Eye (tissue), 1 donor: ENCODE measurements around the gene SPACA5.
"Not testable (repeated sequence)": the region's sequence is repeated elsewhere in the genome, so short reads cannot be mapped to it uniquely, and the experiment has no call there.

Experiments
- DNase-seq: peaks from one replicate; pipeline ENCODE4 v3.0.0-alpha.2; 2015

Gene SPACA5

DNA sequence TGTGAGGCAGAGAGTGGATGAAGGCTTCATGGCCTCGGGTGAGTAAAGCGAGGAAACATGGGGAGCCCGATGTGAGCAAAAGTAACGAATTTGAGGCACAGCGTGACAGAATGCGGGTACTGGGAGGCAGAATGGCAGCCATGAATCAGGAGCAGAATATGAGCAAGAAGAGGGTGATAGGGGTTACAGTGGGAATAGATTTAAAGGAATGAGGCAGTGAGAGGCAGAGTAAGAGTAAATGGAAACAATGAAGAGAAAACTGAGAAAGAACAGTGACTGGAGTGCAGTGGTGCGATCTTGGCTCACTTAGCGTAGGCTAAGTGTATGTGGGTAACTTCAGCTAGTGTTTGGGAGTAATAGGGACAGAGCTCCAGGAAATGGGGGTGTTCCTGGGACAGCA, at the start of gene SPACA5:
Gene SPACA5 (plus strand): TSS at position 301 of the 400 bp plus-strand sequence. CDS start 815 bp downstream, outside the sequence.
- DNase-seq, result not testable (repeated sequence)

DNA sequence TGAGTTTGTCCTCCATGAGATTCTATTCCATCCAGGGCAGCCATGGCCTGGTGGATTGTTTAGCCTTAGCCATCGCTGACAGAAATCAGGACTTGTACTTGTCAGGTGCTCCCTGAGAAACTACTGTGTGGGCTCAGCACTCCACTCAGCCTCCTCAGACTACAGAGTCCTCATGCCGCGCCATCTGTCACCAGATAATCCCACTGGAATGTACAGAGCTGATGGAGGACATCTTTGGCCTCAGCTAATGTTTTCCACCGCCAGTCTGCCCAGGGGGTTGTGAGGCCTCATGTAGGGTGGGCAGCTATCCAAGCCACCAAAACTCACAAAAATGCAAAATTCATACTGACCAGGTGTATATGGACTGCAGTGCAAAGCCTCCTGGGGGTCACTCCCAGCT, 48.6 kb upstream of the SPACA5 start:
- not testable (repeated sequence) for DNase-seq

DNA sequence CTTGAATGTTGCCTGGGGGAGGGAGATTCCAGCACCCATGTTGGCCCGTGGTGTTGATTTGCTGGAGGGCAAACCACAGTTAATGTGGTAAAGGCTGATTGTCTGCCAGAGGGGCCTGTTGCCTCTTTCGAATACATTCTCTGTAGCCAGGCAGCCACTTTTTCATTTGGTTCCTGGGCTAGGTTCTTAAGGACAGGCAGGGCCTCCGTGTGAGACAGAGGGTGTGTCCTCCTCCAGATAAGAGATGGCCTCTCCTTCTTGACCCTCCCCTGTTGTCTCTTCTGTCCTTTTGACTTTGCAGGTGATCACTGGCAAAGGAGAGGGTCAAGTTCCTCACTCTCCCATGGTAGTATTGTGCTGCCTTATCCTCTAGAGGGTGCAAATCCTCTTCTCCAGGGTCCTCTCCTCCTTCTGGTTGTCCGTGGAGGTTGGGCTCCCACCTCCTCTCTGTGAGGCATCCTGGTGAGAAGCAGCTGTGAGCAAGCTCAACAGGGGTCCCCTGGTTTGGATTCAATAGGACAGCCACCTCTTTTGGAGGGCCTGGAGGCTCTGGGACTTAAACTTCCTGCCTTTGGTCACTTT, 47.9 kb upstream of the SPACA5 start:
- no peak for DNase-seq

DNA sequence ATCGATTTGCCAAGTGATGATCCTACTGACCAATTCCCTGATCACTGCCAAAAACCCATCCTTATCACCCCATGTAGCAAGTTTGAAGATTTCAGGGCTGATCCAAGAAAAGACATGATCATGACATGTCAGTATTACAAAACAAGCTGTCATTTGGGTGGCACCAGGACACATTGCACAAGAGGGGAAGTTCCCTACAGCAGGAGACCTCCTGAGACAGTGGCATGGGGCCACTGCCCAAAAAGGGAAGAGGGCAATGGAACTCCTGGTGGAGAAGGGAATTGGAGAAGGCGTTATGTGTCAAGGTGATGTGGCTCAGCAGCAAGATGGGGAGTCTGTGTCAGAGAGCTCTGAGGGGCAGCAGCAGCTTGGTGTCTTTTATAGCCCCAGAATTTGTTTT, 46.4 kb upstream of the SPACA5 start:
- no peak for DNase-seq

DNA sequence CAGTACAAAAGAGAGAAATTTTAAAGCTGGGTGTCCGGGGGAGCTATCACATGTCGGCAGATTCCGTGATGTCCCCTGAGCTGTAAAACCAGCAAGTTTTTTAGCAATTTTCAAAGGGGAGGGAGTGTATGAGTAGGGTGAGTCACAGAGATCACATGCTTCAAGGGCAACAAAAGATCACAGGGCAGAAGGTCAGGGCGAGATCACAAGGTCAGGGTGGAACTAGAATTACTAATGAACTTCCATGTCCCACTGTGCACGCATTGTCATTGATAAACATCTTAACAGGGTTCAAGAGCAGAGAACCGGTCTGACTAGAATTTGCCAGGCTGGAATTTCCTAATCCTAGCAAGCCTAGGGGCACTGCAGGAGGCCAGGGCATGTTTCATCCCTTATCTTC, 45.0 kb upstream of the SPACA5 start:
- DNase-seq, result not testable (repeated sequence)

DNA sequence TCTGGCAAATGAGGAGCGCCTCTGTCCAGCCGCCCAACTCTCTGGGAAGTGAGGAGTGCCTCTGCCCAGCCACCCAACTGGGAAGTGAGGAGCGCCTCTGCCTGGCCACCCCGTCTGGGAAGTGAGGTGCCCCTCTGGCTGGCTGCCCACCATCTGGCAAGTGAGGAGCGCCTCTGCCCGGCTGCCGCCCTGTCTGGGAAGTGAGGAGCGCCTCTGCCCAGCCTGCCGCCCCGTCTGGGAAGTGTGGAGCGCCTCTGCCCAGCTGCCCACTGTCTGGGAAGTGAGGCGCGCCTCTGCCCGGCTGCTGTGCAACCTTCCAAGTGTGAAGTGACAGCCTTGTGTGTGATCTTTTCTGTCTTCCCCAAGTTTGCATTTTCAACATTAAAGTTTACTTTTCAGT, 41.3 kb upstream of the SPACA5 start:
- not testable (repeated sequence) for DNase-seq

DNA sequence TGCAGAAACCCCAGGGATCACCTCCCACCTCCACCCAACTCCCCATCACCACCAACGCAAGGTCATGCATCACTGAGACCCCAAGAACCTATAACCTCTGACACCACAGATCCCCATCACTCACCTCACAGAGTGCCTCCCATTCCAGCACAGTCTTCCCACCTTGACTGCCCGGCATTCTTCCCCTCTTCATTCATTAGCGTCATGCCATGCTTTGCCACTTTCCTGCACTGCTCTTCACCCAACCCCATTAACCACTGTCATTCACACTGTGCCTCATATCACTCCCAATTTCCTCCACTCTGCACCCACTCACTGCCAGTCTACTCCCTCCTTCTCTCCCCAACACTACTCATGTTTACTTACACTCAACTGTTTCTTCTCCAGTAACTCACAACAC, 33.6 kb upstream of the SPACA5 start:
- no peak for DNase-seq

DNA sequence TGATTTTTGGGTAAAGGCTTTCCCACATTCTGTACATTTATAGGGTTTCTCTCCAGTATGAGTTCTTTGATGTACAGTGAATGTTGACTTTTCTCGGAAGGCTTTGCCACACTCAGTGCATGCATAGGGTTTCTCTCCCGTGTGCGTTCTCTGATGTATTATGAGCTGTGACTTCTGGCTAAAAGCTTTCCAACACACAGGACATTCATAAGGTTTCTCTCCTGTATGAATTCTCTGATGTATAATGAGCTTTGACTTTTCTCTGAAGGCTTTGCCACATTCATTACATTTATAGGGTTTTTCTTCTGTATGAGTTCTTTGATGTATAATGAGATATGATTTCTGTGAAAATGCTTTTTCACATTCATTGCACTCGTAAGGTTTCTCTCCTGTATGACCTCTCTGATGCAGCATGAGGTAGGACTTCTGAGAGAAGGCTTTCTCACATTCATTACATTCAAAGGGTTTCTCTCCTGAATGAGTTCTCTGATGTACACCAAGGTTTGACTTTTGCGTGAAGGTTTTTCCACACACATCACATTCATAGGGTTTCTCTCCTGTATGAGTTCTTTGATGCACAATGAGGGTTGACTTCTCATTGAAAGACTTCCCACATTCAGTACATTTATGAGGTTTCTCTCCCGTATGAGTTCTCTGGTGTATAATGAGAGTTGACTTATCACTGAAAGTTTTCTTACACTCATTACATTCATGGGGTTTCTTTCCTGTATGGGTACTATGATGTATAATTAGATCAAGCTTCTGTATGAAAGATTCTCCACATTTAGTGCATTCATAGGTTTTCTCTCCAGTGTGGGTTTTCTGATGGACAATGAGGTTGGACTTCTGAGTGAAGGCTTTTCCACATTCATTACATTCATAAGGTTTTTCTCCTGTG, 30.3 kb upstream of the SPACA5 start:
- no peak for DNase-seq

DNA sequence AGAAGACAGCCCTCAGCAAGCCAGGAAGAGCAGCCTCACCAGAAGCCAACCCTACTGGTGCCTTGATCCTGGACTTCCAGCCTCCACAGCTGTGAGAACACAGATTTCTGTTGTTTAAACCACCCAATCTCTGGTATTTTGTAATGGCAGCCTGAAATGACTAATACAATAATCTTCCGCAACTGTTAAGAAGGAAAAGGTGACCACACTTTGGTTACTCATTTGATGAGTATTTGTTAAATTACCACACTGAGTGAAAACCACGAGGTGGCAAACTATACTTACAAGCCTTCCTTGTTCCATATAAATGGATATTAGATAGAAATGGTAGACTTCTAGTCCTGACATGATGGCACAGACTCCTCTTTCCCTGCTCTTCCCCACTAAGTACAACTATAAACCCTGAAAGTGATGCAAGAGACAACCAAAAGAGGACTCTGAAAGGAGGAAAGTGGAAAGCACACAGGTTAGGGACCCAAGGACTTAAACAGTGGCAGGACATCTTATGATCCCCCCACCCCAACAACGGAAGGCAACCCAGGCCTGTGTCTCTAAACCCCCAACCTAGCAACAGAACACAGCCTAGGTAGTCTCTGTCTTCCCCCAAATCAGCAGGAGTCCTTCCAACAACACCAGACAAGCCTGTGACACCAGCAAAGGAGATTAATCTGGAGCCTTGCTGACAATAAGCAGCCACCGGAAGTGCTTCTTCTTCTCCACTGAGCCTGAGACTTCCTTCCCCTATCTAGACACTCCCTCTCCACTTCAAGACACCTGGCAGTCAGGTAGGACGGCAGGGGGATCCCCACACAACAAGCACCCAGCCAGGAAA, 15.3 kb upstream of the SPACA5 start:
- no peak for DNase-seq

DNA sequence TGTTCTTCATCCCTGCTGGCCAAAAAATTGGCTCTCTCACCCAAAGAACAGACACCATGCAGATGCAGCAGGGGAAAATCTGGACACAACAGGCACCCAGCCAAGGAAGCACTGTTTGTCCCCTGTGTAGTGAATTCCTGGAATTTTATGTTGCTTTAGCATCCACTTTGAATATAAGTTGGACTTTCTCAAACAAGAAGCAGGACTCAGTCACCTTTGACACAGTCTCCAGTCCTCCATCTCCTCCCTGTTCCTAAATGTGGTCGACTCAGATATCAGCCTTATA, 14.8 kb upstream of the SPACA5 start:
- no peak for DNase-seq

DNA sequence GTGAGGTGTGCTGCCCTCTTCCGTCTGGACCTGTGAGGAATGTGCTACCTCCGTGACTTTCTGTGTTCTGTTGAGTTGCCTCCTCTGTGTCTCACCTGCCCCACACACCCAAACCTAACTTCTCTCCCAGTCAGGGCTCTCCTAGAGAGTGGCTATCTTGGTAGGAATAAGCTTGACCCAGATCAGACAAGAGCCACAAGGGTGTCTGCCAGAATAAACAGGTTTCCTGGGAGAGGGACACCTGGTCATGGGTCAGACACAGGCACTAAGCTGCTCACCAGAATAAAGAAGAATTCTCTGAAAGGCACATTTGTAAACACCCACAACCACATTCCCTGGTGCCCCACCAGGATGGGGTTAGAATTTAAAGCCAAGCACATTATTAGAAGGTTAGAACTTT, 14.1 kb upstream of the SPACA5 start:
- no peak for DNase-seq

DNA sequence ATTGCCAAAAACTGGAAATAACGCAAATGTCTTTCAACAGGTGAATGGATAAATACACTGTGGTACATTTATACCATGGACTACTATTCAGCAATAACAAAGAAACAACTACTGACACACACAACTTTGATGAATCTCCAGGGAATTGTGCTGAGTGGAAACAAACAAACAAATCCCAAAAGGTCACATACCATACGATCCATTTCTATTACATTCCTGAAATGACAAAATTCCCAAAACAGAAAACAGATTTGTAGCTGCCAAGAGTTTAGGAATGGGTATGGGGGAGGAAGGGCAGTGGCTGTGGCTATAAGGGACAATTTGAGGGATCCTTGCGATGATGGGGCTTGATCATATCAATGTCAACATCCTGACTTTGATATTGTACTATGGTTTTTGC, 5.5 kb upstream of the SPACA5 start:
- no peak for DNase-seq

DNA sequence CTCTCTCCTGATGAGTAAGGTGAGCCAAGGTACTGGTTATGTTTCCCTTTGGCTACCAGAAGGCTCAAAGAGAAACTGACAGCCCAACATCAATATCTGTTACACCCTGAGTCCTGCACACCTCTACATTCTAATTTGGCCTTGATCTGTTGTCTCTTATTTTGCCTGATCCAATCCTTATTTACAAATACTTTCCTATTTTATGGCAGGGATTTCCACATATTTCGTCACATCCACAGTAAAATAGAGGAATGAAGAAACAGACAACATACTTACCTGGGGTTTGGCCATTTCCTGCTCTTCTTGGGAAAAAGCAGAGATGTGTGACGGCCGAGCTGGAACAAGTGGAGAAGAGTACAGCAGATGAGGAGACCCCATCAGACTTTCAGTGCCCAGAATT, 4.5 kb upstream of the SPACA5 start:
- DNase-seq, result no peak

DNA sequence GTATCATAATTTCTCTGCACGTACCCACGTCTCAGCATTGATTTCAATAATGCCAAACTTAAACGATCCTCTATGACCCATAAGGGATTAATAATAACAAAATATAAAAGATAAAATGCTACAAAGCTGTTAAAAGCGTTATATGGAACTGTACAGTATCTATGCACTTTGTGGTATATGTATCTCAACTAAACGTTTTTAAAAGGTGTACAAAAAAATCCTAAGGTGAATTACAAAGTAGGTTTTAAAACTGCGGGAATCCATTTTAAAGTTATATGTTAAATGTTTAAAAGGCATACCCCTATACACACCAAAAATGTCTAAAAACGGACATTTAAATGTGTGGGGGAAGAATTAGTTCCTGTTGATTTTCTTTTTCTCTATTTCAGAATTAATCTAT, 3.9 kb upstream of the SPACA5 start:
- no peak for DNase-seq

DNA sequence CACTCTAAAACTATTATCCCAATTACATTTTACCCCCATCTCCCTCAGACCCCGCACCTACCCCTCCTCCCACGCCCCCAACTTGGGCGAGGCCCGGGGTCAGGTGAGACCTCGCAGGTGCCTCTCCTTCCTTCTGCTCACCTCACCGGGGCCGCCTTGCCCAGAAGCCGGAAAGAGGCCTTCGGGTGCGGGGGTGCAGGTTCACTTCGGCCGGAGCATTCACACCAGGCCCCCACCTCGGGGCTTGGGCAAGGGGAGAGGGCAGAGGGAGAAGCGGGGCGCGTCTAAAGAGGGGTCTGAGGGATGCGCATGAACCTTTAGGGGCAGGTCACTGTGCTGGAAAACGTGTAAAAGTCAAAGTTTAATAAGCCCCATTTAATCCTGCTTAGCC, 3.4 kb upstream of the SPACA5 start:
- DNase-seq, result no peak

DNA sequence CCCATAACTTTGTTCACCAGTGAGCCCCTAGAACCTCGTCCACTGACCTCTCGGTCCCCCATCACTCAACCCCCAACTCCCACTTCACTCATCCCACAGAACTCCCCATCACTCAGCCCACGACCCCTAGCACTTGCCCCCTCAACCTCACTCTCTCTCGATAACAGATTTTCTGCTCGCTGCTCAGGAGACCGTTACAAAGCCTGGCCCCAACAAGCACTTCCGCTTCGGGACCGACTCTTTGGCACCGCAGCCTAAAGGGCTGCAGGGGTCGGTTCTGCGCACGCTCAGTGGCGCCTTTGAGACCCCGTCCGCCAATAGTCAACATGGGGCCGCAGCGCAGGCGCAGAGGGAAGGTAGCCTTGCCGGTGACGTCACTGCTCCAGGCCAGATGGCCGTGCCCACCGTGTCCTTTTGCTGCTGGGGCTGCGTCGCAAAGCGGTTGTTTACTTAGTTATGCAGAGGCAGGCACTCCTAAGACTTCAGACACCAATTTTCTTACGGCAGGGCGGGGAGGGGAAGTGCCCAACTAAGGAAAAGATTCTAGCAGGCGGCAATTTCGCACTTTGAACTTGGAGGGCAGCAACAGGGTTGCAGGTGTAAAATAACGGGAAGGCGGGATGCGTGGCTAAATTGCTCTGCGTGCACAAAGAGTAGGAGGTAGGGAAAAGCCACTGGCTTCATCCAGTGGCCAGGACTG, 2.9 kb upstream of the SPACA5 start, which contains the start of gene ZNF182:
Gene ZNF182 (minus strand): TSS at position 232 of the 700 bp plus-strand sequence. CDS start 1,380 bp downstream, outside the sequence.
- DNase-seq, result peak; percentile 96

DNA sequence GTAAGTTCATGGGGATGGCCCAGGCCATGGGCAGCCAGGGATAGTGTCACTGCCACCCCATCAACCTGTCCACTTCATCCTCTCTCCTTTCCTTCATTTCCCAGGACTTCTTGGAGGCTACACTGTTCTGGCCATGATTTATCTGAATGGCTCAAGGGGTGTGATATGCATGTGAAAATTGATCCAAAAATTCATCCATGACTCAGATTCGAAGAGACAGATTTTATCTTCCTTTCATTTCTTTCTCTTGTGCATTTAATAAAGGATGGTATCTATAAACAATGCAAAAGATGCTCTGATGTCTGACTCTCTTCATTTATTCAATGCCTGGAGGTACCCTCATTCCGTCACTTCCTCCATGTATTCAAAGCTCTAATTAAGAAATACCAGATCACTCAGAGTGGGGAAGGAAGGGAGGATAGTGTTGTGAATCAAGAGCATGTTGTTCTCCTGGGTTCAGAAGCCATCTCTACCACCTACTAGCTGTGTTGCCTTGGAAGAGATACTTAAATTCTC, 2.7 kb downstream of the SPACA5 start:
- DNase-seq, result not testable (repeated sequence)

DNA sequence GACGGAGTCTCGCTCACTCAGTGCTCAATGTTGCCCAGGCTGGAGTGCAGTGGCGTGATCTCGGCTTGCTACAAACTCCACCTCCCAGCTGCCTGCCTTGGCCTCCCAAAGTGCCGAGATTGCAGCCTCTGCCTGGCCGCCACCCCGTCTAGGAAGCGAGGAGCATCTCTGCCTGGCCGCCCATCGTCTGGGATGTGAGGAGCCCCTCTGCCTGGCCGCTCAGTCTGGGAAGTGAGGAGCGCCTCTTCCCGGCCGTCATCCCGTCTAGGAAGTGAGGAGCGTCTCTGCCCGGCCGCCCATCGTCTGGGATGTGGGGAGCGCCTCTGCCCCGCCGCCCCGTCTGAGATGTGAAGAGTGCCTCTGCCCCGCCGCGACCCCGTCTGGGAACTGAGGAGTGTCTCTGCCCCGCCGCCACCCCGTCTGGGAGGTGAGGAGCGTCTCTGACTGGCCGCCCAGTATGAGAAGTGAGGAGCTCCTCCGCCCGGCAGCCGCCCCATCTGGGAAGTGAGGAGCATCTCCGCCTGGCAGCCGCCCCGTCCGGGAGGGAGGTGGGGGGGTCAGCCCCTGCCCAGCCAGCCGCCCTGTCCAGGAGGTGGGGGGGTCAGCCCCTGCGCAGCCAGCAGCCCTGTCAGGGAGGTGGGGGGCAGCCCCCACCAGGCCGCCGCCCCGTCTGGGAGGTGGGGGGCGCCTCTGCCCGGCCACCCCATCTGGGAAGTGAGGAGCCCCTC, 10.0 kb downstream of the SPACA5 start:
- not testable (repeated sequence) for DNase-seq

DNA sequence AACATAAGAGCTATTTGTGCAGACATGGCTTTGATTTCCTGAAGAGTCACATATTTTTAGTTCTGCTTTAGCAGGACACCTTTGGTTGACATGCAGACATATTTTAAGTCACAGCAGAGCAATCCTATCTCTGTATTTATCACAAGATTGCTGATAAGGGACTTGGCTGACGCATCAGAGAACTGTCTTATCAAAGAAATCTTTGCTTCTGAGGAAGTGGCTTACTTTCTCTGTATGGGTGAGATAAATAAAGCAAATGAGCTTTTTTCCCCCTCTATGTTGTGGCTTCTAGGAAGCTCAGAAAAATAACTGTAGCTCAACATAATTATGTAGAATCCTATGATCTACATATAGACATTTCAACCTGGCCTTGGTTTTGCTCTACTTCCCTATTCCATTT, 13.1 kb downstream of the SPACA5 start:
- not testable (repeated sequence) for DNase-seq

DNA sequence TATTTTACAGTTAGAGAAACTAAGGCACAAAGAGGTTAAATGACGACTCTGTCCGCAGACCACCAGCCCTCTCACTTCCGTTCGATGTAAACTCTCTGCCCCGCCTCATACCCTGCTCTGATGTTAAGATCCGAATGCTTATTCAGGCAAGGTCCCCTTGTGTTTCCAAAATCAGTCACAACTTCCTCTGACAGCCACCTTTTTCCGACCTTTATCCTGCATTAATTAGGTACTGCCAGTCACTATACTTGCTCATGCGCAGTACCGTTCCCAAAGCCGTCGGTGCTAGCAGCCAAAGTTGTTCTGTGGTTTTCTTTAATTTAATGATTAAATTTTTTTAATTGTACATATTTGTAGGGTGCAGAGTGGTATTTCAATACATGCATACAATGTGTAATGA, 13.7 kb downstream of the SPACA5 start:
- not testable (repeated sequence) for DNase-seq

DNA sequence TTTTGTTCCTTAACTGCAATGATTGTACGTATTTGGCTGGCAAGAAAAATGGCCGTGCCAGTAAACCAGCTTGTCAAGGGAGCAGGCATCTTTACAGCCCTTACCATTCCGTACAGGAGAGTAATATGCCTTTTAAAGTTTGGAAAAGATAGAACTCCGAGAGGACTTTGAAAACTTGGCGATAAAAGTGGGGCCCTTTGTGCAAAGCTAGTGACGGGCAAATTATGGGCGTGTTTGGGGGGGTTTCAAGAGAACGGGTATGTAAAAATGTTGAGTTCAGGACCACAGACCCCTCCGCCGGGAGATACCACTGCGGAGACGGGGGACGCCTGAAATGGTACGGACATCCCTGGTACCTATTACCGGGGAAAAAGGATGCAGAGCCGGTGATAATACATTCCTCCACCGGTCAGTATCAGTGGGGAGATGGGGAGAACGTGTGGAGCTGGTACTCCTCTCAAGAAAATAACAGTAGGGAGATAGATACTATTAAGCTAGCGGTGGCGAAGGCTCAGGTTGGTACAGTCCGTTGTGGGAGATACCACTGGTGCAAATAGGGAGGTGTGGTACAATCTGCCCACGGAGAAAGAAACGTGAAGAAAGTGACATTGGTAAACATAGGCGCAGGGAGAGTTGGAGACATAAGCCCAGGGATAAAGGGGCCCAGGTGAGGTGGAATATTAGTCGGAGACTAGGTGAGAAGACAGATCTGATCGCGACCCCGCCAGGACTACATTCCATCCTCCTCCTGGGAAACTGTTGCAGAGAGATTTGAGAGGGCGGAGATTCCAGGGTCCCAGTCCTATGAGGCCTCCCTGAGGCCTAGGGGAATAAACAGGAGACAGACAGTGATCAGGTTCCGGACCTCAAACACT, 14.5 kb downstream of the SPACA5 start:
- DNase-seq, result peak; percentile 94
